Measurements from ENCODE around the gene KRTAP10-3.

DNA sequence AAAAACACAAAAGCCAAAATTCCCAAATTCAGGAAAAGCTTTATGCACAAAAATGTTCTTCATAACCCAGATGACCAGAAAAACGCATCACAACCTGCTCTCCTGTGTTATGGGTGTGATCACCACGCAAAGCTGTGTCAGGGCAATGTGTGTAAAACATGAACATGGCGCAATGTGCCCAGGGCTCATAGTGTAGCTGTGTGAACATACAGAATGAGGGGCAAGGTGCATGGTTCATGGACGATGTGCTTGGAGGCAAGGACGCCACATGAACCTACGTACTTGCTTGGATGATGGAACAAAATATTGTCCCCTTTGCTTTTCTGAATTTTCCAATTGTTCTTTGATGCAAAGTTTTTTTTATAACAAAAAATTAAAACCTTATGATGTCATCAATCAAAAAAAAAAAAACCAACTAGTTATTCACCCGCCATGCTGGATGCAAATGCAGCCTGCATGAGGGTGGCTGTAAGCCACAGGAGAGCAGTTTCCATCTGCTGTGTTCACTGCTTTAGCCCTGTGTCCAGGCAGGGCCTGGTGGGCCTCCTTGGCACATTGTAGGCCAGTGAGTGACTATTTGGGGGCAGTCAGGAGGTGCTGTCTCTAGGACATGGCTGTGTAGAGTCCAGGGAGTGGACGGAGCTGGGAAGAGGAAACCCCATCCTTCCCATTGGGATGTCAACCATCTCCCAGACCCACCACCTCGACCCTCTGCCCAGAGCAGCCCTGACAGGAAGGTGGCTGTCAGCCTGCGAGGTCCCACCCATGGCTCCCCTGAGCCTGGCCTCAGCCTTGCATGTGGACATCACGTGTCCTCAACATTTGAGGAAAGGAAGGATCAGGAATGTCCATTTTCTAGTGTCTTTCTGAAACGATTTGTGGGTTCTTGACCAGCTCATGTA, 32.2 kb downstream of the KRTAP10-3 start:
- TF ChIP-seq, protein P1, sequence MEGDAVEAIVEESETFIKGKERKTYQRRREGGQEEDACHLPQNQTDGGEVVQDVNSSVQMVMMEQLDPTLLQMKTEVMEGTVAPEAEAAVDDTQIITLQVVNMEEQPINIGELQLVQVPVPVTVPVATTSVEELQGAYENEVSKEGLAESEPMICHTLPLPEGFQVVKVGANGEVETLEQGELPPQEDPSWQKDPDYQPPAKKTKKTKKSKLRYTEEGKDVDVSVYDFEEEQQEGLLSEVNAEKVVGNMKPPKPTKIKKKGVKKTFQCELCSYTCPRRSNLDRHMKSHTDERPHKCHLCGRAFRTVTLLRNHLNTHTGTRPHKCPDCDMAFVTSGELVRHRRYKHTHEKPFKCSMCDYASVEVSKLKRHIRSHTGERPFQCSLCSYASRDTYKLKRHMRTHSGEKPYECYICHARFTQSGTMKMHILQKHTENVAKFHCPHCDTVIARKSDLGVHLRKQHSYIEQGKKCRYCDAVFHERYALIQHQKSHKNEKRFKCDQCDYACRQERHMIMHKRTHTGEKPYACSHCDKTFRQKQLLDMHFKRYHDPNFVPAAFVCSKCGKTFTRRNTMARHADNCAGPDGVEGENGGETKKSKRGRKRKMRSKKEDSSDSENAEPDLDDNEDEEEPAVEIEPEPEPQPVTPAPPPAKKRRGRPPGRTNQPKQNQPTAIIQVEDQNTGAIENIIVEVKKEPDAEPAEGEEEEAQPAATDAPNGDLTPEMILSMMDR (IDR thresholded peaks at IDR 0.05; ENCODE audit: low read depth, low read length): no peak
- no peak for TF ChIP-seq EZH2phosphoT487 (IDR thresholded peaks at IDR 0.05; ENCODE audit: low read depth)
